GM03348 (cell line): ENCODE measurements around the gene ENPP1.
"Not testable (repeated sequence)": the region's sequence is repeated elsewhere in the genome, so short reads cannot be mapped to it uniquely, and the experiment has no call there.

Experiments used
- DNase-seq: peaks from one replicate; pipeline ENCODE4 v3.0.0; 2012; ENCODE audit warnings: low spot score

Gene ENPP1

DNA sequence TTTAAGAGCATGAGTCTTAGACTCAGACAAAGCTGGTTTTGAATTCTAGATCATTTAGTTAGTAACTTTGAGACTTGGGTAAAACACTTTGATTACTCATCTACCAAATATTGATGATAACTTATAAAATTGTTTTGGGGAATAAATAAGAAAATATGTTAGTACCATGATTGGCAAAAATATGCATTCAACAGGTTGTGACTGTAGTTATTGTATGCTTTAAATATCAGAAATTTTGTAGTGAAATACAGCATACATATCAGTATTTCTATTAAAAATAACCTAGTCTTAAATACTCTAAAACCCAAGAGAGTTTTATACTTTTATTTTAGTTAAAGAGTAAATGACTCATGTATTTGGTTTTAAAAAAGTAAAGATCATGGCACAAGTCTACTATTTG is 68.7 kb downstream of the ENPP1 start:
- DNase-seq = no peak

DNA sequence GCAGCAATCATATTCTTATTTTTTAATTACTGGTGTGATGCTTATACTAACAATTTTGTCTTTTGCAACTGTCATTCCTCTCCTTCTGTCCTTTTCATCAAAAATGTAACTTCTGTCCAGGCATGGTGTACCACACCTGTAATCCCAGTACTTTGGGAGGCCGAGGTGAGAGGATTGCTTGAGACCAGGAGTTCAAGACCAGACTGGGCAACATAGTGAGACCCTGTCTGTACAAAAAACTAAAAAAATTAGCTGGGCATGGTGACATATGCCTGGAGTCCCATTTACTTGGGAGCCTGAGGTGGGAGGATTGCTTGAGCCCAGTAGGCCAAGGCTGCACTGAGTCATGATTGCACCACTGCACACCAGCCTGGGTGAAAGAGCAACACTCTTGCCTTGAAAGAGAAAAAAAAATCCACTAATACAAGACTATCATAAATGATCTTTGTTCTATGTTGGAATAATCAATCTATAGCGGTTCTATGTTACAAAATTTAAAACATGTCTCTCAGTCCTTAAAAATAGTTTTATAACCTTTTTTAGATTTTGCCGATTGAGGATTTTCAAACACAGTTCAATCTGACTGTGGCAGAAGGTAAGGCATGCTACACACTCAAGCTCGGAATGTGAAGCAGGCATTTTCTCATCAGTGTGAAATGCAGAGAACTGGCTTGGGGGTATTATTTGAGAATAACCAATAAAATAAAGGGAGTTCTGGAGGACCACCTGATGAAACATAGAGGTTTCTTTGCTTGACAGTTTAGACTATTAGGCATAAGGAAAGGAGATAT is 70.4 kb downstream of the ENPP1 start:
- no peak for DNase-seq

DNA sequence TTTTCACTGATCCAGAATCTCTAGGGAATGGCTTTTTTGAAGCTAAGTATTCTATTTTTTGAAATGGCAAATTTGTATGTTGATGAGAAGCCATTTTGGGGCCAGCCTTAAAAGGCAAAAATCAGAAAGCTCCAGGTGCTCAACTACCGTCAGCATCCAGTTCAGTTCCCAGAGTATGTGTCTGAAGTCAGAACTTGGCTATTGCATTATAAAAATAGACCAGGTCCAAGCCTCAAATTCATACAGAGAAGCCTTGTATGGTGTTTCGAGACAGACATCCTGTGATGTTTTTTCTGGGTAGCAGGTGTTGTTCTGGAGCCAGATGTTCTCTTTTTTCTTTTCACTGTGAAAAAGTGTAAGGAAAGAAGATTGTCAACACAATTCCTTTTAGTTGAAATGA is 75.2 kb downstream of the ENPP1 start:
- DNase-seq = no peak

DNA sequence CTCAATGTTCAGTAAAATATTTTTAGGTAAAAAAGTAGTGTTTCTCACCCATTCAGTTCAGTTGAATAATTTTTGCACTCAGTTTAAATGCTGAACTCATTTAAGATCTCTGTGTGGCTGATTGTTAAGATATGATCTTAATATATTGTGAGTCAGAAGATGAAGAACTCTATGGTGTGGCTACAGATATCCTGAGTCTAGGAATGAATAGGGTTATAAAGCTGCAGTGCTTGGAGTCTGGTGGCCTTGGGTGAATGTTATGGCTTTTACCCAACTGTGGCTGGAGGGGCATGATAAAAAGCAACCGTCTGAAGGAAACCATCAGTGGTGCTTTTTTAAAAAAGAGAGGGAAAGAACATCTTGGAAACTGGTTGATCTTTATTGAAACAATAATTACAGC is 77.4 kb downstream of the ENPP1 start:
- no peak for DNase-seq

DNA sequence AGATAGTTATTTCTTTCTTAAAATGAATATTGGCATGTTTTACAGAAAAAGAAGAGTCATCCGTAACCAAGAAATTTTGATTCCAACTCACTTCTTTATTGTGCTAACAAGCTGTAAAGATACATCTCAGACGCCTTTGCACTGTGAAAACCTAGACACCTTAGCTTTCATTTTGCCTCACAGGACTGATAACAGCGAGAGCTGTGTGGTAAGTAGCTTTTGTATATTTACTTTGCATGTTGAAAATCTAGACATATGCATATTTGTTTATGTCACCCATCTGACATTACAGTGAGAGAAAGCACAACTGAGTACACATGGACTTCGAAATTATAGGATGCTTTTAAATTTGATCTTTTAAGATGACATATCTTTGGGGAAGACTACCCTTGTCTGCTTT is 78.7 kb downstream of the ENPP1 start:
- DNase-seq = no peak

DNA sequence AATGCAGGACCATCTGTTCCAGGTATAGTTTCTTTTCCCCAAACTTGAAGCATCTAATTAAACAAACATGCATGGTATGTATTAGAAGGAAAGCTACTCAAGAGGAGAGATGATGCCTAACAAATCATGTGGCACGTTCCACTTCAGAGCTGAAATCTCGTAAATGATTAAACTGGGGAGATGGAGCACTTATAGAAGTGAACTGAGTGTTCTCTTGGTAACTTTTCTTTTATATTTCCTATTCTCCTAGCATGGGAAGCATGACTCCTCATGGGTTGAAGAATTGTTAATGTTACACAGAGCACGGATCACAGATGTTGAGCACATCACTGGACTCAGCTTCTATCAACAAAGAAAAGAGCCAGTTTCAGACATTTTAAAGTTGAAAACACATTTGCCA is 82.3 kb downstream of the ENPP1 start:
- DNase-seq = no peak

DNA sequence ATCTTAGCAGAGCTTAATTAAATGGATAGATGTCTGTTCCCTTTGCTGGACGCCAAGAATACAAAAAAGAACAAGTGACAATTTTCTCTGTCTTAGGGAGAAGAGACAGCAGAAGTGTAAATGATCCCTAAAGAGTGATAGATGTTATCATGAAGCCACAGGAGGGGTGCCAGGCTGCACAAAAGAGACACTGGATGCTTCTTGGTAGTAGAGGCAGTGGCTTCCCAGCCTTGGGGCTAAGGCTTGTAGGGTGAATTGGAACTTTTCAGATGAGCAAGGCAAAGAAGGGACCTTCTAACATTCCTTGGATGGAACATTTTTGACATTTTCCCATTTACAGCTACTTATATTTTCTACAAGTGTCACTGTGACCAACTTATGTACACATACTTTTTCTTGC is 85.4 kb downstream of the ENPP1 start:
- DNase-seq = no peak

DNA sequence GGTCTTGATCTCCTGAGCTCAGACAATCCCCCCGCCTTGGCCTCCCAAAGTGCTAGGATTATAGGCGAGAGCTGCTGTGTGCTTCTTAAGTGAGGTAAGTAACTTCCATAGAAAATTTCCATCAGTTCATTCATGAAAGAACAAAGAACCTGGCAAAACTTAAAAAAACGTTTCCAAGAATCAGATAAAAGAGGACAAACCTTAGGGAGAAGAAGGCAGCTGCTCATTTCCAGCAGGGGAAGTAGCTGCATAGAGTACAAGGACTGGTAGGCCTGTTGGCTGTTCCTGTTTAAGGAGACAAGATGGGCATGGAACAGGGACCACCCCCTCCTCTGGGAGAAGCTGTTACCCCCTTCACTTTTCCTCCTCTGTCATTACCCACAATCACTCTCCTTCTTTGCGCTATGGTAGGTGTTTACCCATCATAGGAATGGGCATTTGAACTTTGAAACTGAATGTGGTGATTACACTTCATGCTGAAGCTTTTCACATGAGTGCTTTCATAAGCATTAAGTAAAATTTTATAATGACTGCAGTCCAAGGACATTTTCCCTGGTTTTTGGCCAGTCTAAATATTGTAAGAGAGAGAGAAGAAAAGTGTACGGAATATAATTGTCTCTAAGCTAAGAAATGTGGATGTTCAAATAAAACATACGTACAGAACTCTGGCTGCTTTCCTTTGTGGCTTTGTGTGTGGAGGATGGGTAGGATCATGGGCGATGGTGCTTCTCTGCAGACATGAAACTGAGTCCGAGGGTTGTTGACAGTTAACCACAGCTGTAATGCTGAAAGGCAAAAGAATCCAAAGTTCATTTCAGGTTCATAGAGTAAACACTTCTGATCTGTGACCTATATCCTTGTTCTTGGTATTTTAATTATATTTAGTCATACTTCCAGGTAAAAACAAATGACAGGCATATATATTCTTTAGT is 86.9 kb downstream of the ENPP1 start:
- DNase-seq = no peak

DNA sequence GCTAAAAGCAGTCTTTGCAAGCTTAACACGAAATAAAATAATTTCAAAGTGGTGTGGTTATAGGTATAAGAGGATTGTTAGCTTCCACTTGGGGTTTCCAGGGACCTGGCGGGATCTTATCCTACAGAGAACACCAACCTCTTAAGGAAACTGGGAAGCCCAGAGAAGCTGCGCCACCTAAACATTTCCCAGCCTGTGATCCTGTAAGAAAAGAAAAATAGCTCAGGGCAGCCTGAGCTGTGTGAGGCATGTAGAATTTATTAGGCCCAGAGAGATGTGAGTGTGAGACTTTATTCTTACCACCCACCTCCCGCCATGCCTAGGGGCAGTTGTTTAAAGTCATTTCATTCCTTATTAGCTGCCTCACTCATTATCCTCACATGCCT is 89.2 kb downstream of the ENPP1 start:
- no peak for DNase-seq

DNA sequence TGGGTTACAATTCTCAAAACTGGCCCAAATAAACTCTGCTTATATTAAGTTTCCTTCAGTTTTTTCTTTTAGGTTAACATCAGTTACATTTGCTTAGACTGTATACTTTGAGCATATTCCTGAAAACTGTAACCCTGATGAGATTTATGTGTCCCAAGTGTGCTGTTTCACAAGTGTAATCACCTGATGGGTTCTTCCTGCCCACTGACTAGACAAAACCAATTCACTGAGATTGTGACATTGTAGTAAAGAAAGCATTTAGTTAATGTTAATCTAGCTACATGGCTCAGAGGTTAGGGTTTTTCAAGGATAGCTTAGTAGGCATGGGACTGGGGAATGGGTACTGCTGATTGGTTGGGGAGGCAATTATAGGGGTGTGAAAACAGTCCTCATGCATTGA is 89.8 kb downstream of the ENPP1 start:
- no peak for DNase-seq

DNA sequence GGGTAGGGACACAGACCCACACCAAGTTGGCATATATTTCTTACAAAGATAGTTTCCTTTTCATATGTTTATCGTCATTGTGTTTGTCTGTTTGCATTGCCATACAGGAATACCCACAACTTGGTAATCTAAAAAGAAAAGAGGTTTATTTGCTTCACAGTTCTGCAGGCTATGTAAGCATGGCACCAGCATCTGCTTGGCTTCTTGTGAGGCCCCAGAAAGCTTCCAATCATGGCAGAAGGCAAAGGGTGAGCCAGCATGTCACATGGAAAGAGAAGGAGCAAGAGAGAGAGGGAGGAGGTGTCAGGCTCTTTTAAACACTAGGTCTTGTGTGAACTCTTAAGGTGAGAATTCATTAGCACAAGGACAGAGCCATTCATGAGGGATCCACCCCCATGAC is 90.9 kb downstream of the ENPP1 start:
- no peak for DNase-seq

DNA sequence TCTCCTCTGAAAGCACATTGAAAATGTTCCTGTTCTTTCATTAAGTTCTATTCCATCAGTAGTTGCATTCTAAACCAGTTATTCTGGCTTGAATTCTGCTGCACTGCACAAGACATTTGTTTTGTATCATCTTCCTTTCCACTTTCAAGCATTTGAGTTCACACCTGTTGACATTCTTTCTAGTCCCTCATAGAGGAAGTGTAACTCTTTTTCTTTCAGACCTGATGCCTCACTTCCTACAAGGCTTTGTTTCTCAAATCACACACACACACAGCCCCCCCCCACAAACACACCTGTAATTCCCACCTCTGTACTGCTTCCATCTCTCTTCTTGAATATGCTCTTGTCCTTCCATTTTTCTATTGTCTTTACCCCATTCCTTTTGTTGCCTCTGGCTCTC is 92.4 kb downstream of the ENPP1 start:
- no peak for DNase-seq

DNA sequence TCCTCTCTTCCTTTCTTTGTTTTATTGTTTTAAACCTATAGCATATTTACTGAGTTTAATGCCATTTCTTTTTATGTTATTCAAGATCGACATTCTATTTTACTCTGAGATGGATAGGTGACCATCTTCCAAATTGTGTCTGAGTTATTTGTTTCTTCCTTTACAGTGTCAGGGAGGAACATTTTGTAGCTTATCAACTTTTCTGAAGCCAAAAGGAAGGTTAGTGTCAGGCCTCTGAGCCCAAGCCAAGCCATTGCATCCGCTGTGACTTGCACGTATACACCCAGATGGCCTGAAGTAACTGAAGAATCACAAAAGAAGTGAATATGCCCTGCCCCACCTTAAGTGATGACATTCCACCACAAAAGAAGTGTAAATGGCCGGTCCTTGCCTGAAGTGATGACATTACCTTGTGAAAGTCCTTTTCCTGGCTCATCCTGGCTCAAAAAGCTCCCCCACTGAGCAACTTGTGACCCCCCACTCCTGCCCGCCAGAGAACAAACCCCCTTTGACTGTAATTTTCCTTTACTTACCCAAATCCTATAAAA is 93.6 kb downstream of the ENPP1 start:
- not testable (repeated sequence) for DNase-seq

DNA sequence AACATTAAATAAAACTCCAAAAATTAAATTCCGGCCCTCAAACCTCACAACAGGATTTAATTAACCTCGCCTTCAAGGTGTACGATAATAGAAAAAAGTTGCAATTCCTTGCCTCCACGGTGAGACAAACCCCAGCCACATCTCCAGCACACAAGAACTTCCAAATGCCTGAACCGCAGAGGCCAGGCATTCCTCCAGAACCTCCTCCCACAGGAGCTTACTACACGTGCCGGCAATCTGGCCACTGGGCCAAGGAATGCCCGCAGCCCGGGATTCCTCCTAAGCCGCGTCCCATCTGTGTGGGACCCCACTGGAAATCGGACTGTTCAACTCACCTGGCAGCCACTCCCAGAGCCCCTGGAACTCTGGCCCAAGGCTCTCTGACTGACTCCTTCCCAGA is 95.9 kb downstream of the ENPP1 start:
- not testable (repeated sequence) for DNase-seq

DNA sequence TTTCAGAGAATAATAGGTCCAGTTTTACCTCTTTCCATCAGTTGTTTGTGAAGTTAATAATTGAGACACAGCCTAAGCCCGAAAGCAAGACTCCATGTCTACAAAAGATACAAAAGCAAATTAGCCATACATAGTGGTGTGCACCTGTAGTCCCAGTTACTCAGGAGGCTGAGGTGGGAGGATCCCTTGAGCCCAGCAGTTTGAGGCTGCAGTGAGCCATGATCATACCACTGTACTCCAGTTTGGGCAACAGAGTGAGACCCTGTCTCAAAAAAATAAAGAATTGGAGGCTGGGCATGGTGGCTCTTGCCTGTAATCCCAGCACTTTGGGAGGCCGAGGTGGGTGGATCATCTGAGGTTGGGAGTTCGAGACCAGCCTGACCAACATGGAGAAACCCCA is 101.0 kb downstream of the ENPP1 start:
- DNase-seq = not testable (repeated sequence)

DNA sequence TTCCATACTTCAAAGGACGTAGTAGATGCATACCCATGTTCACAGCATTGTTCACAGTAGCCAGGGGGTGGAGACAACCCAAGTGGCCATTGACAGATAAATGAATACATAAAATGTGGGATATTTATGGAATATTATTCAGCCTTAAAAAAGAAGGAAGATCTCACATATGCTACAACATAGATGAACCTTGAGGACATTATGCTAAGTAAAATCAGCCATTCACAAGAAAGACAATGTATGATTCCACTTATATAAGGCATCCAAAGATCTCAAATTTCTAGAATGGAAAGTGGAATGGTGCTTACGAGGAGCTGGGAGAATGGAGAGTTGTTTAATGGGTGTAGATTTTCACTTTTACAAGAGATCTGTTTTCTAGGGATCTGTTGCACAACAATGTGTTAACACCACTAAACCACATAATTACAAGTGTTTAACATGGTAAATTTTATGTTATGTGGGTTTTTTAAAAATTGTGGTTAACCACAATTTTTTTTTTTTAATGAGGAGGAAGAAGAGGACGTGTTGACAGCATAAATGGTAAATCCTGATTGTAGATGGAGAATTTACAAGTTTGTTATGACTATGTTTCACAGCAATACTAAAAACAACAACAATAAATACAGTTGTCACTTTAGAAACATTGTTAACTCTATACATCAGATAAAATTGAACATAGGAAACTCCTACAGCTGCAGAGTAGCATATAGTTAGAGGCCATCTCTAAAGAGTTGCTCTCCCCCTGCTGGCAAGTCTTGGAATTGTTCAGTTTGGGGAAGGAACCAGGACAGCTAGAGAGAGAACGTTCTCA is 101.8 kb downstream of the ENPP1 start:
- peak; percentile 72 for DNase-seq

DNA sequence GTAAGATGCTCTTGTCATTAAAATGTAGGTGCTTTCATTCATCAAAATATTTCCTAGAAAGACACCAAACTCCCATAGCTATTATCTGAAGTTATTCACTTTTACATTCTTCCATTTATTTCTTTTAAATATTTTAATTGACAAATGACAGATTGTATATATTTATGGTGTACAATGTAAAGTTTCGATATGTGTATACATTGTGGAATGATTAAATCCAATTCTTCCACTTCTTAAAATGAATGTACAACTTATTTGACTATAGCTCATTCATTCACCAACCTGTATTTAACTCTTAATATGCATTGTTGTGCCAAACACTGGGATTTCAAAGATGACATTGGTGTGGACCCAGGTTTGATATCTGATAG is 102.4 kb downstream of the ENPP1 start:
- DNase-seq = no peak

DNA sequence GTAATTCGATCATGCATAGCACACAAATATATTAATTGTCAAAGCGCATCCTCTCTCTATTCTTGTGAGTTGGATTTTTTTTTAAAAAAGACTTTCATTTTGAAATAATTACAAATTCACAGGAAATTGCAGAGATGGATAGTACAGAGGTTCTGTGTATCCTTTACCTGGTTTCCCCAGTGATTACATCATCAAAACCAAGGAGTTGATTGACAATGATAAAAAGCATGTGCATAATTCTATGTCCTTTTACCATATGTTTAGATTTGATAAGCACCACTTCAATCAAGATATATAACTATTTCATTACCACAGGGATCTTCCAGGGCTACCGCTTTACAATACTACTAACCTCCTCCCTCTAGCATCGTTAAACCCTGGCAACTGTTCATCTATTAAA is 103.1 kb downstream of the ENPP1 start:
- DNase-seq = no peak

DNA sequence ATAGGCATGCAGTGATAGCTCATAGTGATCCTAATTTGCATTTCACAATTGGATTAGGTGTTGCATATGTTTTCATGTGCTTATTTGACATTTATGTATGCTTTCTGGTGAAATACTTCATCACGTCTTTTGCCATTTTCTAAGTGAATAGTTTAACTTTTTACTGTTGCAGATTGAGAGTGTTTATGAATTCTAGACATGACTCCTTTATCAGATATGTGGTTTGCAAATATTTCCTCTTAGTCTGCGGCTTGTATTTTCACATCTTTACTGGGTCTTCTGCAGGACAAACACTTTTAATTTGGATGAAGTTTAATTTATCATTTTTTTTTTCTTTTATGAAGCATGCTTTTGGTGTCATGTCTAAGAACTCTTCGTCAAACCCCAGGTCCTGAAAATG is 104.1 kb downstream of the ENPP1 start:
- no peak for DNase-seq

DNA sequence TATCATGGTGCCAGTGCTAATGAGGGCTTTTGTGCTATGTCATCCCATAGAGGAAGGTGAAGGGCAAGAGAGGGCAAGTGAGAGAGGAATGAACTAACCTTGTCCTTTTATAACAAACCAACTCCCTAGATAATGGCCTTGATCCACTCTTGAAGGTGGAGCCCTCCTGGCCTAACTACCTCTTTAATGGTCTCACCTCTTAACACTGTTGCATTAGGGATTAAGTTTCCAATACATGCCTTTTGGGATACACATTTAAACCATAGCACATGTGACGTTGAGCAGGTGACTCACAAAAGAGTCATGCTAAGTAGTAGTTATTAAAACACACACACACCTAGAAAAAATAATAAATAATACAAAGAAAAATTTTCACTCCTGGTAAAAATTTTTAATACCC is 106.4 kb downstream of the ENPP1 start:
- DNase-seq = no peak

DNA sequence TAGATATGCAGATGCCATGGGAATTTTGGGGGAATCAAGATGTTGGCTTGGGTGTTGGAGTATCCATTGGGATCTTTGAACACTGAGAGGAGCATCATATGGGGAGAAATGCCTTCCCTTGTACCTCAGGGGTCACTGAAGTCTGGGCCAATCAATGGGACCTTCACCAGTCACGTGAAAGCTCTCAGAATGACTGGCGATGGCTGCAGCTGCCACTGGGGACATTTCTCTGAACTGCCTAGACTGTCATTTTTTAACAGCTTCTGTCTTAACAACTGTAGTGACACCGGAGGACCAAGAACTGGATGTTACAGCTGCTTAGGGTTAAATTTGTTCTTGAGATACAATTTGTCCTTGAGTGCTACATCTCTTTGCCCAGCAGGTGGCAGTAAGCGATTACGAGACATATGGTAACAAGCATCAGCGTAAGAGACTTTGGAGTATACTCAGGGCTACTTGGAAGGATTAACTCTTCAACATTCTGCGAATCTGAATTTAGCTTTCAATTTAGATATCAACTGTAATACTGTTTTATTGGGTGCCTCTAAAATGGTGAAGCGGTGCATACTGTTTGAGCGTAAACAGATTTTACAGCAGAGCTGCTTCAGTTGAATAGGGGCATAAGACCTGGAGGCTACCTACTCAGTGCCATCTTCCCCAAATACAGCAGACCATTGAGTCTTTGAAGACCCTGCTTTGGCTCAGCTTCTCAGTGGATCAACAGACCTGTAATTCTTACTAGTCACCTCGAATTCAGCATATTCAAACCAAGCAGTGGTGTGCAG is 107.3 kb downstream of the ENPP1 start:
- DNase-seq = peak; percentile 72
